Lower lobe of right lung (tissue), 2 donors: ENCODE results near the gene EPX. TPM values are rescaled to one million over a fixed set of nuclear protein-coding genes. Genes with fewer than 3 reads are reported as not detected.
A peak's percentile ranks its signal among the peaks of the same experiment; 100 is the strongest.

Experiments
- ATAC-seq, 2 donors: fragments of 200-7000 bp; cut with Tn5 transposase; one replicate each; pipeline ENCODE4 v1.9.1; 2020 to 2022; ENCODE audit warnings: mild to moderate bottlenecking in 2 of 2, moderate library complexity in 2 of 2
- DNase-seq: peaks from one replicate; pipeline ENCODE4 v3.0.0-alpha.2; 2020
- H3K27ac ChIP-seq: fragments of 200-600 bp; one replicate; pipeline ENCODE4 v1.8.0; 2022
- H3K27me3 ChIP-seq: fragments of 200-600 bp; one replicate; pipeline ENCODE4 v1.8.0; 2022; ENCODE audit warnings: low read depth
- H3K36me3 ChIP-seq: fragments of 200-600 bp; one replicate; pipeline ENCODE4 v1.8.0; 2022; ENCODE audit warnings: mild to moderate bottlenecking
- H3K4me1 ChIP-seq: fragments of 200-600 bp; one replicate; pipeline ENCODE4 v1.8.0; 2022
- H3K4me3 ChIP-seq: fragments of 200-600 bp; one replicate; pipeline ENCODE4 v1.8.0; 2022; ENCODE audit warnings: mild to moderate bottlenecking
- H3K9me3 ChIP-seq: fragments of 200-600 bp; one replicate; pipeline ENCODE4 v1.8.0; 2022
- CTCF ChIP-seq: fragments of 200-600 bp; IDR thresholded peaks from one replicate; pipeline ENCODE4 v1.8.0; 2022; ENCODE audit warnings: antibody characterized with exemption, mild to moderate bottlenecking
- intact Hi-C: fragments of 100-400 bp; cut with DNase I; formaldehyde crosslinking; loops from one replicate; pipeline ENCODE4 v1.11.0; 2022
- total RNA-seq: library from RNA; stranded (reverse); fragmentation: NEBNext Ultra II Directional; extraction: Animal tissue kit (Norgen Biotek cat#: 25700); gene quantifications from one replicate; pipeline ENCODE4 v1.2.1, GENCODE V29; 2021
- donor health status: DM: no; HTN: yes; CAD: no; lungs with severe emphysema.

Gene EPX
- total RNA-seq, 1 donor from 2014 or later: not detected

DNA sequence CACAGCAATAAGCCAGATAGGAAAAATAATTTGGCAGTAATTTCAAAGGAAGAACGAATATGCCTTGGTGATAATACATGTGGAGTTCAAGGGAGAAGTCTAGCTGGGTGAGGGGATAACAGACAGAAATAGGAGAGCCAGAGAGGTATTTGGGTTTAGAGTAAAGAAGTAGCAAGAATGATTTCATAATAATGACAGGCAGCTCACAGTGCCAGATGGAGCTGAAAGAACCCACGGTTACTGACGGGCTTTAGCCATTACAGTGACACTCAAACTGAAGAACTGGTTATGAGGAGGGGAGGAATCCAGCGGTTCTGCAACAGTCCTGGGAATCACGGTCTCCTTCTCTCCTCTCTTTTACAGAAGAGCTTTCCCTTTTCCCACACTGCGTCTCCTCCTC, 42.1 kb upstream of the EPX start:
- H3K4me1 ChIP-seq: peaks cover 4% of the 10 kb centered on the region
- no peaks in the 10 kb centered on the region for H3K36me3 ChIP-seq
- no peak for DNase-seq
- peaks cover 5% of the 10 kb centered on the region for H3K27me3 ChIP-seq
- H3K9me3 ChIP-seq: peaks cover 8% of the 10 kb centered on the region
- H3K4me3 ChIP-seq: no peak overlapping the region
- no peak for ATAC-seq
- TF ChIP-seq CTCF: no peak
- intact Hi-C loops: no loop called here
- H3K27ac ChIP-seq: no peak overlapping the region

DNA sequence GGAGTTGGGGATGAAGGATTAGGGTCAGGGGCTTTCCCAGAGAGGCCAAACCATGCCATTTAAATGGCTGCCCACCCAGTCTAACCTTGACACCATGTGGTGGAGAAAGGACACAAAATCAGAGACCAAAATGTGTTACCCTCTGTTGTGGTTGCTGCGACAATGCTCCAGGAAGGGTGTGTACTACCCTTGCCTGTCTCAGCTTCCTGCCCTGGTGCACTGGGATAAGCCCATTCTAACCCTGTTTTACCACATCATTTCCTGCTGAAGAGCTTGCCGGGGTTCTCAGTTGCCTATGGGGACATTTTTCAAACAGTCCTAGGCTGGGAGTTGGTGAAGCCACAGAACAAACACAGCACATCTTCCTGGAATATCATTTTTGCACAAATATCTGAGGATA, 39.5 kb upstream of the EPX start:
- ATAC-seq (peak; percentile 28 to 55), DNase-seq (no peak)
- Histone ChIP-seq H3K4me1 (peaks cover 11% of the 10 kb centered on the region), H3K27ac (no peak overlapping the region), H3K36me3 (no peaks in the 10 kb centered on the region), H3K4me3 (no peak overlapping the region), H3K9me3 (no peaks in the 10 kb centered on the region), H3K27me3 (peaks cover 24% of the 10 kb centered on the region)
- intact Hi-C loops: no loop called here
- no peak for TF ChIP-seq CTCF

- intact Hi-C loops: no loop called here
- H3K27me3 ChIP-seq: peaks cover 25% of the 10 kb centered on the region
- H3K4me1 ChIP-seq: peaks cover 11% of the 10 kb centered on the region
Measured at GRCh38 chr17:58153671-58154070, 38.9 kb upstream of the EPX start.

GRCh38 chr17:58156839-58157803, 35.4 kb upstream of the EPX start:
- H3K9me3 ChIP-seq: no peaks in the 10 kb centered on the region
- H3K27me3 ChIP-seq: peaks cover 31% of the 10 kb centered on the region
- H3K4me3 ChIP-seq: peak overlapping the region; percentile 49
- no peak for TF ChIP-seq CTCF
- intact Hi-C loops: no loop called here
- no peaks in the 10 kb centered on the region for H3K36me3 ChIP-seq
- DNase-seq (peak; percentile 51), ATAC-seq (peak; percentile 62 to 73)
- H3K4me1 ChIP-seq: peaks cover 11% of the 10 kb centered on the region
- H3K27ac ChIP-seq: no peak overlapping the region

More at GRCh38 chr17:58153671-58154070, 38.9 kb upstream of the EPX start:
- H3K27ac ChIP-seq: no peak overlapping the region
- no peaks in the 10 kb centered on the region for H3K36me3 ChIP-seq
- no peak for TF ChIP-seq CTCF
- H3K9me3 ChIP-seq: no peaks in the 10 kb centered on the region
- no peak overlapping the region for H3K4me3 ChIP-seq
- DNase-seq (no peak), ATAC-seq (no peak)

- Histone ChIP-seq H3K4me1 (peaks cover 8% of the 10 kb centered on the region), H3K36me3 (no peaks in the 10 kb centered on the region), H3K9me3 (no peaks in the 10 kb centered on the region), H3K27me3 (peaks cover 31% of the 10 kb centered on the region), H3K4me3 (no peak overlapping the region), H3K27ac (no peak overlapping the region)
- DNase-seq (no peak), ATAC-seq (no peak)
- no peak for TF ChIP-seq CTCF
- intact Hi-C loops: no loop called here
Measured at GRCh38 chr17:58158181-58158580, 34.3 kb upstream of the EPX start.
